ENCODE measurements around the gene MYH9. TPM values are rescaled to one million over a fixed set of nuclear protein-coding genes. Genes with fewer than 3 reads are reported as not detected.

The MYH9 gene
- total RNA-seq, 4 donors from 2014 or later = 215 to 1,171 (median 400) TPM

GRCh38 chr22:36405221-36405661 lies 17.5 kb upstream of the MYH9 start:
- Histone ChIP-seq H3K4me1 (no peaks in the 10 kb centered on the region), H3K27me3 (no peaks in the 10 kb centered on the region), H3K9me3 (no peaks in the 10 kb centered on the region), H3K36me3 (no peaks in the 10 kb centered on the region), H3K4me3 (no peak overlapping the region), H3K27ac (no peak overlapping the region)
- intact Hi-C loops (cut with DNase I; ENCODE audit: low total_unique reads) = no loop called here
- TF ChIP-seq CTCF (IDR thresholded peaks at IDR 0.05) (no peak), POLR2A (IDR thresholded peaks at IDR 0.05) (no peak)
- DNase-seq = no peak

GRCh38 chr22:36404446-36404845 lies 16.7 kb upstream of the MYH9 start:
- no peak for TF ChIP-seq CTCF (IDR thresholded peaks at IDR 0.05)
- TF ChIP-seq POLR2A (IDR thresholded peaks at IDR 0.05) = no peak
- Histone ChIP-seq H3K4me3 (no peak overlapping the region), H3K4me1 (no peaks in the 10 kb centered on the region), H3K27me3 (no peaks in the 10 kb centered on the region), H3K36me3 (no peaks in the 10 kb centered on the region), H3K27ac (no peak overlapping the region), H3K9me3 (no peaks in the 10 kb centered on the region)
- DNase-seq = no peak
- intact Hi-C loops (cut with DNase I; ENCODE audit: low total_unique reads) = no loop called here

GRCh38 chr22:36399472-36399778 lies 11.7 kb upstream of the MYH9 start:
- no peak for DNase-seq
- TF ChIP-seq CTCF (IDR thresholded peaks at IDR 0.05) (no peak), POLR2A (IDR thresholded peaks at IDR 0.05) (no peak)
- H3K27ac ChIP-seq = no peak overlapping the region
- intact Hi-C loops (cut with DNase I; ENCODE audit: low total_unique reads) = no loop called here
- no peaks in the 10 kb centered on the region for H3K4me1 ChIP-seq
- no peaks in the 10 kb centered on the region for H3K9me3 ChIP-seq
- no peak overlapping the region for H3K4me3 ChIP-seq
- H3K36me3 ChIP-seq = no peaks in the 10 kb centered on the region
- H3K27me3 ChIP-seq = no peaks in the 10 kb centered on the region

- H3K4me3 ChIP-seq = no peak overlapping the region
- no peaks in the 10 kb centered on the region for H3K27me3 ChIP-seq
- H3K27ac ChIP-seq = no peak overlapping the region
- no peak for DNase-seq
- H3K9me3 ChIP-seq = no peaks in the 10 kb centered on the region
- intact Hi-C loops (cut with DNase I; ENCODE audit: low total_unique reads) = no loop called here
- TF ChIP-seq CTCF (IDR thresholded peaks at IDR 0.05) (no peak), POLR2A (IDR thresholded peaks at IDR 0.05) (no peak)
- H3K4me1 ChIP-seq = no peaks in the 10 kb centered on the region
- H3K36me3 ChIP-seq = no peaks in the 10 kb centered on the region
Observed at GRCh38 chr22:36398601-36399471, 11.1 kb upstream of the MYH9 start.

GRCh38 chr22:36397131-36398093 lies 9.6 kb upstream of the MYH9 start:
- intact Hi-C loops (cut with DNase I; ENCODE audit: low total_unique reads) = no loop called here
- no peak for TF ChIP-seq POLR2A (IDR thresholded peaks at IDR 0.05)
- no peak for TF ChIP-seq CTCF (IDR thresholded peaks at IDR 0.05)
- Histone ChIP-seq H3K27ac (no peak overlapping the region), H3K4me3 (no peak overlapping the region), H3K36me3 (no peaks in the 10 kb centered on the region), H3K27me3 (no peaks in the 10 kb centered on the region), H3K9me3 (no peaks in the 10 kb centered on the region), H3K4me1 (no peaks in the 10 kb centered on the region)
- no peak for DNase-seq
